Mesendoderm (in vitro differentiated cells): ENCODE data around the gene CNTRL.

Experiments used
- DNase-seq: peaks from one replicate; pipeline ENCODE4 v3.0.0; 2013
- H2AK5ac ChIP-seq: 2 replicates; pipeline ENCODE4 v1.6.1; 2013; ENCODE audit warnings: low read length, inconsistent platforms
- H2BK120ac ChIP-seq: 2 replicates; pipeline ENCODE4 v1.6.1; 2013; ENCODE audit warnings: low read depth, mild to moderate bottlenecking, low read length, moderate library complexity, mixed read lengths
- H2BK15ac ChIP-seq: replicated peaks from 2 replicates; pipeline ENCODE4 v1.6.1; 2013; ENCODE audit warnings: low read depth, mild to moderate bottlenecking, moderate library complexity
- H2BK5ac ChIP-seq: 2 replicates; pipeline ENCODE4 v1.6.1; 2013; ENCODE audit warnings: low read length, inconsistent platforms
- H3K18ac ChIP-seq: 2 replicates; pipeline ENCODE4 v1.6.1; 2013; ENCODE audit warnings: mild to moderate bottlenecking, low read length, mixed read lengths
- H3K23ac ChIP-seq: one replicate; pipeline ENCODE4 v1.6.1; 2013; ENCODE audit warnings: low read length
- H3K27ac ChIP-seq: 2 replicates; pipeline ENCODE4 v1.5.1; 2013; ENCODE audit warnings: low read depth, mild to moderate bottlenecking, inconsistent platforms, low read length, moderate library complexity
- H3K27me3 ChIP-seq: 2 replicates; pipeline ENCODE4 v1.6.1; 2013; ENCODE audit warnings: low read length, control low read depth, mild to moderate bottlenecking, inconsistent platforms; ENCODE audit not compliant: insufficient read depth, poor library complexity
- H3K36me3 ChIP-seq: 2 replicates; pipeline ENCODE4 v1.6.1; 2013; ENCODE audit warnings: low read length, inconsistent platforms; ENCODE audit not compliant: control insufficient read depth, insufficient read depth
- H3K4ac ChIP-seq: one replicate; pipeline ENCODE4 v1.6.1; 2013; ENCODE audit warnings: low read depth, mild to moderate bottlenecking, low read length, moderate library complexity
- H3K4me1 ChIP-seq: 2 replicates; pipeline ENCODE4 v1.6.1; 2013; ENCODE audit warnings: low read depth, low read length, inconsistent platforms; ENCODE audit not compliant: control insufficient read depth
- H3K4me2 ChIP-seq: 2 replicates; pipeline ENCODE4 v1.6.1; 2013; ENCODE audit warnings: low read length
- H3K4me3 ChIP-seq: 2 replicates; pipeline ENCODE4 v1.5.1; 2013; ENCODE audit warnings: mild to moderate bottlenecking, low read length
- H3K56ac ChIP-seq: one replicate; pipeline ENCODE4 v1.6.1; 2013; ENCODE audit warnings: low read length
- H3K79me1 ChIP-seq: 2 replicates; pipeline ENCODE4 v1.6.1; 2013; ENCODE audit warnings: low read length, inconsistent platforms
- H3K79me2 ChIP-seq: 2 replicates; pipeline ENCODE4 v1.6.1; 2013; ENCODE audit warnings: mild to moderate bottlenecking, low read length; ENCODE audit not compliant: control insufficient read depth, insufficient read depth
- H3K9ac ChIP-seq: 2 replicates; pipeline ENCODE4 v1.6.1; 2013; ENCODE audit warnings: low read length, inconsistent platforms
- H4K5ac ChIP-seq: one replicate; pipeline ENCODE4 v1.6.1; 2013; ENCODE audit warnings: low read length
- H4K8ac ChIP-seq: one replicate; pipeline ENCODE4 v1.6.1; 2013; ENCODE audit warnings: low read depth, mild to moderate bottlenecking, control low read depth, low read length, moderate library complexity
- WGBS: extraction: QIAGEN DNeasy Blood & Tissue Kit; methylation state at CpG from one replicate; pipeline ENCODE4 v1.1.7; 2013; ENCODE audit warnings: low lambda C conversion rate, missing lambda C conversion rate; ENCODE audit not compliant: insufficient coverage; ENCODE audit errors: extremely low coverage; 5-methylcytosine and 5-hydroxymethylcytosine counted together

Gene CNTRL

GRCh38 chr9:121189006-121189405, 114.3 kb downstream of the CNTRL start:
- no peaks in the 10 kb centered on the region for H3K27me3 ChIP-seq
- no peak overlapping the region for H4K8ac ChIP-seq
- no peak overlapping the region for H3K56ac ChIP-seq
- H3K79me2 ChIP-seq = peaks cover 12% of the 10 kb centered on the region
- no peak overlapping the region for H3K4me3 ChIP-seq
- H2BK120ac ChIP-seq = no peak overlapping the region
- no peak overlapping the region for H2AK5ac ChIP-seq
- H3K36me3 ChIP-seq = no peaks in the 10 kb centered on the region
- H3K18ac ChIP-seq = no peak overlapping the region
- H3K79me1 ChIP-seq = peaks cover 8% of the 10 kb centered on the region
- H3K23ac ChIP-seq = no peak overlapping the region
- H3K9ac ChIP-seq = no peak overlapping the region
- no peak overlapping the region for H3K4ac ChIP-seq
- H2BK5ac ChIP-seq = no peak overlapping the region
- no CpG with 5 or more reads among the region's 1 CpG for whole genome bisulfite sequencing
- H3K4me2 ChIP-seq = no peak overlapping the region
- no peak overlapping the region for H2BK15ac ChIP-seq
- H4K5ac ChIP-seq = no peak overlapping the region
- H3K4me1 ChIP-seq = peaks cover 2% of the 10 kb centered on the region
- no peak overlapping the region for H3K27ac ChIP-seq
- DNase-seq = no peak

DNA sequence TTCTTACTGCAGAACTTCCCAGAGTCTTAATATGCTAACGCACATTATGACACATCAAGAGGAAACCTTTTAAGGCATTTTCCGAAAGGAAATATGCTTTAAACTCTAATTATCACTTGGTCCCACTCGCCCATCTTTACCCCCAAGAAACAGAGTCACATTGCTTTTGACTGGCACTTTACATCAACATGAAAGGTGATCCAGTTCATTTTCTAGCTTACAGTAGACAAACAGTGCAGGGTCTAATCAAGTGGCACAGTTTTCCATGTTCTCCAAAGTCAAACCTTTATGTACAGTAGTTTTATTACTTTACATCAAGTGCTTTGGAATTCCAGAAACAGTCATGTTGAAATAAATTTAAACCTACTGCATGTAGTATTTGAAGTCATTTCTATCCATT, 114.9 kb downstream of the CNTRL start:
- DNase-seq = no peak

GRCh38 chr9:121191235-121191634, 116.5 kb downstream of the CNTRL start:
- Histone ChIP-seq H3K56ac (no peak overlapping the region), H3K9ac (no peak overlapping the region), H2AK5ac (no peak overlapping the region), H3K4me1 (no peaks in the 10 kb centered on the region), H3K79me2 (peaks cover 16% of the 10 kb centered on the region), H4K5ac (no peak overlapping the region), H3K4me3 (no peak overlapping the region), H2BK15ac (no peak overlapping the region), H2BK120ac (no peak overlapping the region), H3K36me3 (no peaks in the 10 kb centered on the region), H3K79me1 (peaks cover 6% of the 10 kb centered on the region), H3K27ac (no peak overlapping the region), H3K27me3 (no peaks in the 10 kb centered on the region), H3K23ac (no peak overlapping the region), H3K18ac (no peak overlapping the region), H3K4me2 (no peak overlapping the region), H3K4ac (no peak overlapping the region), H4K8ac (no peak overlapping the region), H2BK5ac (no peak overlapping the region)
- no CpG with 5 or more reads among the region's 2 CpGs for WGBS
- DNase-seq = no peak

More for the DNA sequence above, 114.9 kb downstream of the CNTRL start:
- Histone ChIP-seq H3K79me1 (peaks cover 8% of the 10 kb centered on the region), H3K36me3 (no peaks in the 10 kb centered on the region), H2BK15ac (no peak overlapping the region), H2BK120ac (no peak overlapping the region), H4K8ac (no peak overlapping the region), H3K4me1 (peaks cover 2% of the 10 kb centered on the region), H2AK5ac (no peak overlapping the region), H2BK5ac (no peak overlapping the region), H3K27ac (no peak overlapping the region), H3K4me3 (no peak overlapping the region), H3K23ac (no peak overlapping the region), H3K4me2 (no peak overlapping the region), H3K4ac (no peak overlapping the region), H3K56ac (no peak overlapping the region), H3K18ac (no peak overlapping the region), H3K9ac (no peak overlapping the region), H4K5ac (no peak overlapping the region), H3K79me2 (peaks cover 13% of the 10 kb centered on the region), H3K27me3 (no peaks in the 10 kb centered on the region)
- no CpG with 5 or more reads among the region's 3 CpGs for WGBS

DNA sequence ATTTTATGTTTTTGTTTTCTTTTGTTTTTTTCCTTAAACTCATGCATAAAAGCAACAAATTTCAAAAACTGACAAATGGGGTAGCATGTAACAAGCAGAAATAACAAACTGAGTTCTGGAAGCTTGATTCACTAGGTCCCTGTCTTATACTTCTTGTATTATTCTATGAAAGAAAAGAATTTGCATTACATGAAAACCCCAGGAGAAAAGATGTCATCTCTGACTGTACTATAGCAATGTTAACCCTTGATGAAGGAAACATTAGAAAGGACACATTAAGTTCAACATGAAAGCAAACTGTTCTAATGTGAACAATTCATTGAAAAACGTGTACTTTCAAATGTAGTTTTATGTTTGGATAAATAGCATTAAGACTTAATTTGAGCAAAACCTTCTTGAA, 117.8 kb downstream of the CNTRL start:
- H3K79me2 ChIP-seq = peaks cover 21% of the 10 kb centered on the region
- no CpG with 5 or more reads among the region's 1 CpG for WGBS
- no peaks in the 10 kb centered on the region for H3K4me1 ChIP-seq
- no peak overlapping the region for H2BK120ac ChIP-seq
- H3K4me3 ChIP-seq = no peak overlapping the region
- H3K27ac ChIP-seq = no peak overlapping the region
- H3K18ac ChIP-seq = no peak overlapping the region
- peaks cover 6% of the 10 kb centered on the region for H3K79me1 ChIP-seq
- H2AK5ac ChIP-seq = no peak overlapping the region
- no peak overlapping the region for H2BK15ac ChIP-seq
- H3K27me3 ChIP-seq = no peaks in the 10 kb centered on the region
- no peak overlapping the region for H3K4ac ChIP-seq
- H3K56ac ChIP-seq = no peak overlapping the region
- no peak overlapping the region for H3K9ac ChIP-seq
- DNase-seq = no peak
- no peak overlapping the region for H3K4me2 ChIP-seq
- H3K23ac ChIP-seq = no peak overlapping the region
- H2BK5ac ChIP-seq = no peak overlapping the region
- no peak overlapping the region for H4K8ac ChIP-seq
- no peaks in the 10 kb centered on the region for H3K36me3 ChIP-seq
- no peak overlapping the region for H4K5ac ChIP-seq

DNA sequence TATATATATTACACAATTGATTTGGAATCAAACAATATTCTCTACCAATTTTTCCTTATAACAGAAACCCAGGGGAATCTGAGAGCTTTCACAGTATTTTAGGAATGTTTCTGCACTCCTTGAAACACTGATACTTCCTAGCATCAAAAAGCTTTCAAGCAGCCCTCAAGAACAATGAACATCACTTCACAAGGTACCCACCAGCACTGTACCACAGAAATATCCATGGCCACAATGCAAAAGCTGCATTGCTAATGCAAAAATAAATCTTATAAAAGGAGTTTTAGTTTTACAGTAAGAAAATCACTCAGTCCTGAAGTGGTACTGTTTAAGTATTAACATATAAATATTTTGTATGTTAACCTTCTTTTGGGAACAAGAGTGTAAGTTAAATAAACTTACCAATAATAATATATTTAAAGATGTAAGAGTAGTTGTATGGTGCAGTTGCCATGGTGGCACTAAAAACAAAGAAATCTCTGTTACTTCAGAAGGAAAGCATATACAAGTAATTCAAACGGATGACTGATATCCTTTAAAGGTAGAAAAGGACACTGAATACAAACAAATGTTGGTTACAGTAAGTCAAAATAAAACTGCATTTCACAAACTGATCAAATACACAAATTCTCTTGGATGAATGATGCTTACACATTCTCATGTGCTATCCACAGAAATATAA, 118.3 kb downstream of the CNTRL start:
- Histone ChIP-seq H3K27ac (no peak overlapping the region), H3K4me3 (no peak overlapping the region)
- WGBS = no CpG with 5 or more reads among the region's 1 CpG

DNA sequence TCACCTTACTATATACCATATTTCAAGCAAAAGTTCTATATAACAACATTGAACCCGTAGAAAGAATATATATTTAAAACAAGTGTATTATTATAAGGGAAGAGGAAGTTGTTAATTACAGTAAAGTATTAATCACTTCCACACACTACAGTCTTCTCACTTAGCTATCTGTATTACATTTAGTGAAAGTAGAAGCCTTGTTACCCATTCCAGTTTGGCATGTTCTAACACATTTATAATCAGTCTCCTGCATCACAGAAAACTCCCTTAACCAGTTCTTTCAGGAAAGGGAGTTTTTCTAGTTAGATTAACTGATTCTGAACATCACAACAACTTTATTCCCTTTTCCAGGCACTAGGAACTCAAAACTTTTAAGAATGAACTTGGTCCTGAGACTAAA, 120.0 kb downstream of the CNTRL start:
- Histone ChIP-seq H3K4me1 (peaks cover 1% of the 10 kb centered on the region), H3K79me2 (peaks cover 30% of the 10 kb centered on the region), H2AK5ac (no peak overlapping the region), H3K4me3 (no peak overlapping the region), H3K4me2 (no peak overlapping the region), H3K79me1 (peaks cover 5% of the 10 kb centered on the region), H3K56ac (no peak overlapping the region), H2BK120ac (no peak overlapping the region), H4K5ac (no peak overlapping the region), H4K8ac (no peak overlapping the region), H3K27me3 (no peaks in the 10 kb centered on the region), H3K4ac (no peak overlapping the region), H3K27ac (no peak overlapping the region), H3K36me3 (no peaks in the 10 kb centered on the region), H3K18ac (no peak overlapping the region), H3K9ac (no peak overlapping the region), H2BK15ac (no peak overlapping the region), H3K23ac (no peak overlapping the region), H2BK5ac (no peak overlapping the region)
- no peak for DNase-seq
- WGBS = no CpG with 5 or more reads among the region's 1 CpG

More for the DNA sequence above, 118.3 kb downstream of the CNTRL start:
- Histone ChIP-seq H2BK120ac (no peak overlapping the region), H2BK5ac (no peak overlapping the region), H4K8ac (no peak overlapping the region), H3K79me1 (peaks cover 6% of the 10 kb centered on the region), H3K4me1 (no peaks in the 10 kb centered on the region), H3K79me2 (peaks cover 24% of the 10 kb centered on the region), H3K18ac (no peak overlapping the region), H2AK5ac (no peak overlapping the region), H3K56ac (no peak overlapping the region), H3K4ac (no peak overlapping the region), H3K36me3 (no peaks in the 10 kb centered on the region), H4K5ac (no peak overlapping the region), H3K9ac (no peak overlapping the region), H3K27me3 (no peaks in the 10 kb centered on the region), H3K4me2 (no peak overlapping the region), H2BK15ac (no peak overlapping the region), H3K23ac (no peak overlapping the region)
- DNase-seq = peak; percentile 25
